Measurements from ENCODE around the gene GCN1.

- TF ChIP-seq EP300 (IDR thresholded peaks at IDR 0.05; ENCODE audit: borderline replicate concordance in 1 of 2, low read depth in 2 of 2, low read length in 2 of 2) (no peak), POLR2A (IDR thresholded peaks at IDR 0.05; ENCODE audit: control extremely low read depth in 1 of 2, low read depth in 2 of 2, low read length in 2 of 2) (no peak), SRF (IDR thresholded peaks at IDR 0.05; ENCODE audit: low read depth, low read length) (no peak), CREB1 (IDR thresholded peaks at IDR 0.05) (no peak), EZH2 (IDR thresholded peaks at IDR 0.05; ENCODE audit: low read depth, low read length, severe bottlenecking) (no peak), CTCF (IDR thresholded peaks at IDR 0.05; ENCODE audit: control extremely low read depth in 1 of 3, insufficient read depth in 1 of 3, low read depth in 1 of 3, low read length in 3 of 3) (no peak), TAF7 (optimal IDR thresholded peaks at IDR 0.05; ENCODE audit: borderline replicate concordance, low read depth, low read length) (no peak), POLR2AphosphoS5 (IDR thresholded peaks at IDR 0.05; ENCODE audit: low read depth, low read length) (peak; percentile 46), TAF1 (IDR thresholded peaks at IDR 0.05; ENCODE audit: low read depth, low read length) (no peak)
Measured at GRCh38 chr12:120209851-120210250, 15.3 kb upstream of the GCN1 start.

Data from H1 (cell line).